GM12801 (cell line): ENCODE results near the gene GNAT1.

Experiments
- TF ChIP-seq, protein P1 (sequence below): IDR thresholded peaks from one replicate; pipeline ENCODE4 v1.5.1; 2011; ENCODE audit warnings: control low read depth; ENCODE audit not compliant: insufficient read length; ENCODE audit errors: extremely low read depth

GNAT1 gene

DNA sequence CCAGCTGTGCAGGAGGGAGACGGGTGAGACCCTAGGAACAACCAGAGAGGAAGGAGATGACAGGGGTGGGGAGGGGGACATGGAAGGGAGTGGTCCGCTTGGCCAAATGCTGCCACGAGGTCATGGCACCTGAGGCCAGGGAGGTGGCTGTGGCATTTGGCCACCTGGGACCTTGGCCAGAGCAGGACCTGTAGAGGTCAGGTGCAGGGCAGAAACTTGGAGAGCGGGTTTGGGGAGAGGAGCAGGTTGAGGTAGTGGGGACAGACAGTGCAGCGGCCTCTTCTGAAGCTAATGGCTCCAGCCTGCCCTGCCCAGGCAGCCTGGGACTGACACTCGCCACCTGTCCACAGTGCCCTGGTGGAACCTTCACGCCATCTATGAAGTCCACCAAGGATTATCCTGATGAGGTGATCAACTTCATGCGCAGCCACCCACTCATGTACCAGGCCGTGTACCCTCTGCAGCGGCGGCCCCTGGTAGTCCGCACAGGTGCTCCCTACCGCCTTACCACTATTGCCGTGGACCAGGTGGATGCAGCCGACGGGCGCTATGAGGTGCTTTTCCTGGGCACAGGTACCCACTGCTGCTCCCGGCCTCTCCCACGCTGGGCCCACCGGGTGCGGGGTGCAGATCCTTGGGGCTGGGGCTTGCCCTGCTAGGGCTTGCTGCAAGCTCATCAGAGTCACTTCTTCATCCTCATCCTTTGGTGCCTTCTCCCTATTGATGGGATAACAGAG, 7.0 kb upstream of the GNAT1 start:
- TF ChIP-seq, protein P1, sequence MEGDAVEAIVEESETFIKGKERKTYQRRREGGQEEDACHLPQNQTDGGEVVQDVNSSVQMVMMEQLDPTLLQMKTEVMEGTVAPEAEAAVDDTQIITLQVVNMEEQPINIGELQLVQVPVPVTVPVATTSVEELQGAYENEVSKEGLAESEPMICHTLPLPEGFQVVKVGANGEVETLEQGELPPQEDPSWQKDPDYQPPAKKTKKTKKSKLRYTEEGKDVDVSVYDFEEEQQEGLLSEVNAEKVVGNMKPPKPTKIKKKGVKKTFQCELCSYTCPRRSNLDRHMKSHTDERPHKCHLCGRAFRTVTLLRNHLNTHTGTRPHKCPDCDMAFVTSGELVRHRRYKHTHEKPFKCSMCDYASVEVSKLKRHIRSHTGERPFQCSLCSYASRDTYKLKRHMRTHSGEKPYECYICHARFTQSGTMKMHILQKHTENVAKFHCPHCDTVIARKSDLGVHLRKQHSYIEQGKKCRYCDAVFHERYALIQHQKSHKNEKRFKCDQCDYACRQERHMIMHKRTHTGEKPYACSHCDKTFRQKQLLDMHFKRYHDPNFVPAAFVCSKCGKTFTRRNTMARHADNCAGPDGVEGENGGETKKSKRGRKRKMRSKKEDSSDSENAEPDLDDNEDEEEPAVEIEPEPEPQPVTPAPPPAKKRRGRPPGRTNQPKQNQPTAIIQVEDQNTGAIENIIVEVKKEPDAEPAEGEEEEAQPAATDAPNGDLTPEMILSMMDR = no peak

DNA sequence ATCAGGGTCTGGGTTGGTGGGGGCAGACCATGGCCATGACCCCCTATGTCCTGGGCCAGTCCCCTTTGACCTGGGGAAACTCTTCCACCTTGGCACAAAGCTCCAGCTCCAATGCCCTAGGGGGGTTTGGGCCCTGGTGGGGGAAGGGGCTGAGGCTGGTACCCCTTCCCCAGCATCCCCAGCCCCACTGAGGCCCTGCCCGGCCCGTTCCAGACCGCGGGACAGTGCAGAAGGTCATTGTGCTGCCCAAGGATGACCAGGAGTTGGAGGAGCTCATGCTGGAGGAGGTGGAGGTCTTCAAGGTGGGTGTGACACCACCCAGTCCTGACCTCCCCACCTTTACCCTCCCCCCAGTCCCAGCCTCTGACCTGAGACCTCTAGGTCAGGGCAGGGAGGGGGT, 6.2 kb upstream of the GNAT1 start:
- TF ChIP-seq, protein P1 = no peak

DNA sequence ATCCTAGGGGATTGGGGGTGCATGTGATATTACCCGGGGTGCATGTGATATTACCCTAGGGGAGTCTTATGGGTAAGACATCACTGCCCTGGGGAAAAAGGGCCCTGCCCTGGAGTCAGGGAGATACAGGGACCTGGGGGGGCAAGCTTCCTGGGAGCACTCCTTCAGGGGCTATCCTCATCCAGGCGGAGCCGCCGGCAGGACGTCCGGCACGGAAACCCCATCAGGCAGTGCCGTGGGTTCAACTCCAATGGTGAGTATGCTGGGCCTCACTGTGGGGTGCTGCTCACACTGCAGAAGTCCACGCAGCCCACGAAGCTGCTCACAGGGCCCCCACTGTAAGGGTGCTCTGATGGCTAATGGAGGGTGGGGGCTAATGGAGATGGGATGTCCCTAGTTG, 5.3 kb upstream of the GNAT1 start:
- TF ChIP-seq, protein P1 = no peak

DNA sequence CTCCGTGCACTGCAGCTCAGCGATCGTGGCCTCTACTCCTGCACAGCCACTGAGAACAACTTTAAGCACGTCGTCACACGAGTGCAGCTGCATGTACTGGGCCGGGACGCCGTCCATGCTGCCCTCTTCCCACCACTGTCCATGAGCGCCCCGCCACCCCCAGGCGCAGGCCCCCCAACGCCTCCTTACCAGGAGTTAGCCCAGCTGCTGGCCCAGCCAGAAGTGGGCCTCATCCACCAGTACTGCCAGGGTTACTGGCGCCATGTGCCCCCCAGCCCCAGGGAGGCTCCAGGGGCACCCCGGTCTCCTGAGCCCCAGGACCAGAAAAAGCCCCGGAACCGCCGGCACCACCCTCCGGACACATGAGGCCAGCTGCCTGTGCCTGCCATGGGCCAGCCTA, 3.7 kb upstream of the GNAT1 start:
- TF ChIP-seq, protein P1 = no peak

DNA sequence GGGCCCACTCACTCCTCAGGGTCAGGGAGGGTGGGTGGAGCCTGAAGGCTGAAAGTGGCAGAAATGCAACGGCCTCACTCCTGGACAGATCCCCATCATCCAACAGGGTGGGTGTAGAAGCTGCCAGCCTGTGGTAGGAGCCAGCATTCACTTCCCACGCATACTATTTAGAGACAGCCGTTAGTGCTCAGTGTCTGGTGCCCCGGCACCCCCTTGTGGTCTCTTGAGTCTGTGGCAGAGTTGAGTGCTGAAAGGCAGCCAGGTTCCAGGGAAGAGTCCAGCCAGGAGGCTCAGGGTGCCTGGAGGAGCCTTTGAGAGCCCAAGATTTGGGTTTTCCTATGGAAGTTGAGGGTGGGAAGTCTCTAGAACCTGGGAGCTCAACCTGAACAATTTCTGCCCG, 2.1 kb upstream of the GNAT1 start:
- TF ChIP-seq, protein P1 = no peak

DNA sequence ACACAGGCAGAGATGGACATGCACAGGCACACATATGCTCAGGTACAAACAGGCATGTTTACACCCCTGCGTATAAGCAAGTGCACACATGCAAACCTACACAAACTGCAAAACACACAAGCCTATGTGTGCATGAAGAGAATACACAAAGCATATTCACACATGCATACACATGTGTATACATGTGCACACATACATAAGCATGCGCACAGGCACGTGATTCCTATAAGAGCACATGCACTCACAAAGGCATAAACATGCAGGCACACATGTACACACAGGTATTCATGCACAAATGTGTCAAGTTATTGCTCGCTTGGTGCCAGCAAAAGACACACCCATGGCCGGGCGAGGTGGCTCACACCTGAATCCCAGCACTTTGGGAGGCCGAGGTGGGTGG, 1.4 kb upstream of the GNAT1 start:
- TF ChIP-seq, protein P1 = no peak

DNA sequence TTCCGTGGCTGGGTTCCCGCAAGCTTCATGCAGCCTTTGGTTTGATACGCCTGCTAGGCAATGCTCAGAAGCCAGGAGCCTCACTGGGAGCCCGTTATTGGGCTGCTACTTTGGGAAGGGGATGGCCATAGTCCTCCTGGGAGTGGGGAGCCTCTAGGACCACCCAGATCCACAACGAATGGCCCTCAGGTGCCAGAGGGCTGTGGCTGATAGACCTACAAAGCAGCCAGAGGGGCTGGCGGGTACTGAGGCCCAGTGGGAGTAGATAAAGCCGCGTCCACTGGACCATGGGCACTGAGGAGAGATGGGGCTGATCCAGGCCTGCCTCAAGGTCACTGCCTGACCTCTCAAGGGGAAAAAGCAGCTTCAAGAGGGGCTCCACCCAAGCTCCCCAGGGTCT, 714 bp downstream of the GNAT1 start:
- TF ChIP-seq, protein P1 = no peak
